GM12878 (cell line): ENCODE results near the gene IER5L. TPM values are rescaled to one million over a fixed set of nuclear protein-coding genes. Genes with fewer than 3 reads are reported as not detected.

ENCODE experiments used
- ATAC-seq: fragments of 200-7000 bp; cut with Tn5 transposase; 3 replicates; pipeline ENCODE4 v1.9.1; 2020; ENCODE audit warnings: mild to moderate bottlenecking, moderate library complexity
- BruUV-seq: library from RNA; stranded (reverse); fragments of 400-500 nt; replicated peaks from 2 replicates; lab custom pipeline; 2021; lab: Mats Ljungman, UMichigan
- CTCF ChIA-PET: fragments of 300-600 bp; sonication (Branson Sonifier 250); formaldehyde crosslinking; extraction: SDS; loops from one replicate; lab custom pipeline; 2021; ENCODE audit warnings: inconsistent platforms; lab: Yijun Ruan, JAX
- POLR2A ChIA-PET: fragments of 350-600 bp; formaldehyde crosslinking; extraction: SDS; loops from one replicate; lab custom pipeline; 2021; ENCODE audit warnings: inconsistent platforms; lab: Charles Lee
- RAD21 ChIA-PET: fragments of 300-600 bp; sonication (Branson Sonifier 250); formaldehyde crosslinking; loops from one replicate; lab custom pipeline; 2023; ENCODE audit warnings: antibody characterized with exemption; ENCODE audit not compliant: unreplicated experiment; lab: Charles Lee
- SMC1A ChIA-PET: fragments of 300-600 bp; sonication (Branson Sonifier 250); formaldehyde crosslinking; loops from one replicate; lab custom pipeline; 2023; ENCODE audit not compliant: unreplicated experiment, uncharacterized antibody; lab: Charles Lee
- DNase-seq: peaks from one replicate; pipeline ENCODE4 v3.0.0-alpha.2; 2011; ENCODE audit warnings: low read depth, low spot score
- FAIRE-seq: peaks from 3 replicates; lab custom pipeline; 2011; peaks lifted over from hg19 to GRCh38; lab: Jason Lieb, UNC
- H2AFZ ChIP-seq: 2 replicates; pipeline ENCODE4 v1.6.0; 2011; ENCODE audit warnings: low read depth, low read length, control low read depth; ENCODE audit not compliant: control insufficient read depth
- H3K27ac ChIP-seq: 2 replicates; pipeline ENCODE4 v1.5.1; 2011; ENCODE audit warnings: control low read depth; ENCODE audit not compliant: control insufficient read depth, insufficient read depth
- H3K27me3 ChIP-seq, 2 experiments: replicated peaks in 1 of 2; 2 replicates each; pipeline versions ENCODE4 v1.6.0 to v1.6.1; 2011; ENCODE audit warnings: low read length in 1 of 2; ENCODE audit not compliant: control insufficient read depth in 2 of 2, insufficient read depth in 2 of 2
- H3K36me3 ChIP-seq, 2 experiments: 2 replicates each; pipeline ENCODE4 v1.5.1; 2011; ENCODE audit warnings: low read length in 1 of 2; ENCODE audit not compliant: control insufficient read depth in 2 of 2, insufficient read depth in 2 of 2
- H3K4me1 ChIP-seq: 2 replicates; pipeline ENCODE4 v1.6.1; 2011; ENCODE audit warnings: mild to moderate bottlenecking, low read length, moderate library complexity, mixed read lengths; ENCODE audit not compliant: control insufficient read depth, insufficient read depth
- H3K4me2 ChIP-seq: 2 replicates; pipeline ENCODE4 v1.6.0; 2011; ENCODE audit warnings: control low read depth; ENCODE audit not compliant: control insufficient read depth, insufficient read depth
- H3K4me3 ChIP-seq: fragments of 200-600 bp; sonication (generic); 2 replicates; pipeline ENCODE4 v1.5.1; 2016
- H3K79me2 ChIP-seq: 2 replicates; pipeline ENCODE4 v1.6.0; 2011; ENCODE audit warnings: low read length; ENCODE audit not compliant: control insufficient read depth, insufficient read depth
- H3K9ac ChIP-seq: 2 replicates; pipeline ENCODE4 v1.8.0; 2011; ENCODE audit warnings: low read length, control low read depth, mixed read lengths; ENCODE audit not compliant: control insufficient read depth, insufficient read depth
- H3K9me3 ChIP-seq: replicated peaks from 3 replicates; pipeline ENCODE4 v1.5.1; 2011; ENCODE audit warnings: mild to moderate bottlenecking, low read length; ENCODE audit not compliant: control insufficient read depth, insufficient read depth
- H4K20me1 ChIP-seq: 2 replicates; pipeline ENCODE4 v1.6.0; 2011; ENCODE audit not compliant: control insufficient read depth, insufficient read depth
- ATF7 ChIP-seq: fragments of 450-650 bp; IDR thresholded peaks from 2 replicates; pipeline ENCODE4 v1.6.1; 2016; ENCODE audit warnings: low read depth, mild to moderate bottlenecking
- BHLHE40 ChIP-seq, 2 experiments: fragments of 450-650 bp in 1 of 2; IDR thresholded peaks; 2 replicates each; pipeline ENCODE4 v1.6.1; 2011 to 2017; ENCODE audit warnings: low read depth in 2 of 2, borderline replicate concordance in 1 of 2, improper control_type of control experiment in 1 of 2, low read length in 1 of 2, mild to moderate bottlenecking in 1 of 2
- E2F4 ChIP-seq: IDR thresholded peaks from 2 replicates; pipeline ENCODE4 v1.6.1; 2012; ENCODE audit warnings: low read depth, low read length, improper control_type of control experiment
- EED ChIP-seq: sonication (generic); IDR thresholded peaks from 2 replicates; pipeline ENCODE4 v1.6.1; 2016; ENCODE audit warnings: antibody characterized with exemption, low read depth
- EGR1 ChIP-seq, 2 experiments: IDR thresholded peaks; 1 replicate in 1 of 2; 2 replicates in 1 of 2; pipeline ENCODE4 v1.6.1; 2011 to 2012; ENCODE audit warnings: low read depth in 2 of 2, low read length in 2 of 2, borderline replicate concordance in 1 of 2, mild to moderate bottlenecking in 1 of 2, moderate library complexity in 1 of 2
- EZH2 ChIP-seq: IDR thresholded peaks from 2 replicates; pipeline ENCODE4 v1.6.1; 2012; ENCODE audit warnings: low read depth, mild to moderate bottlenecking, control low read depth, inconsistent platforms, low read length, borderline replicate concordance; ENCODE audit not compliant: control insufficient read depth
- KDM1A ChIP-seq: fragments of 200-600 bp; sonication (generic); IDR thresholded peaks from 2 replicates; pipeline ENCODE4 v1.6.1; 2016; ENCODE audit warnings: borderline replicate concordance
- MAX ChIP-seq: IDR thresholded peaks from 2 replicates; pipeline ENCODE4 v1.6.1; 2012; ENCODE audit warnings: low read depth, low read length, improper control_type of control experiment
- MTA2 ChIP-seq: fragments of 450-650 bp; IDR thresholded peaks from 2 replicates; pipeline ENCODE4 v1.6.1; 2016; ENCODE audit warnings: low read depth, mild to moderate bottlenecking, moderate library complexity
- NR2C2 ChIP-seq: IDR thresholded peaks from 2 replicates; pipeline ENCODE4 v1.6.1; 2011; ENCODE audit warnings: borderline replicate concordance, low read depth; ENCODE audit not compliant: control insufficient read depth, insufficient read length
- NRF1 ChIP-seq: conservative IDR thresholded peaks from 2 replicates; pipeline ENCODE4 v1.6.1; 2011; ENCODE audit warnings: mild to moderate bottlenecking, low read depth, low read length, improper control_type of control experiment
- POLR2AphosphoS5 ChIP-seq: IDR thresholded peaks from 2 replicates; pipeline ENCODE4 v1.6.1; 2011; ENCODE audit warnings: mild to moderate bottlenecking, low read length, inconsistent platforms
- REST ChIP-seq: IDR thresholded peaks from 2 replicates; pipeline ENCODE4 v1.6.1; 2012; ENCODE audit warnings: mild to moderate bottlenecking, low read depth, low read length
- SMC3 ChIP-seq: IDR thresholded peaks from 2 replicates; pipeline ENCODE4 v1.6.1; 2011; ENCODE audit warnings: low read length, improper control_type of control experiment, borderline replicate concordance
- WGBS: methylation state at CpG from one replicate; pipeline ENCODE4 v1.1.6; 2016; ENCODE audit warnings: low lambda C conversion rate; ENCODE audit not compliant: insufficient replicate concordance, insufficient coverage; ENCODE audit errors: missing lambda C conversion rate; 5-methylcytosine and 5-hydroxymethylcytosine counted together
- in situ Hi-C: fragments of 300-500 bp; cut with MboI; formaldehyde crosslinking; loops from 9 replicates; pipeline ENCODE4 v1.14.3; 2018; ENCODE audit warnings: mixed read lengths
- intact Hi-C: fragments of 100-400 bp; cut with micrococcal nuclease; formaldehyde crosslinking; loops from one replicate; pipeline ENCODE4 v1.14.2; 2022; ENCODE audit not compliant: unreplicated experiment
- polyA plus RNA-seq, 11 experiments: library from polyadenylated mRNA; depleted of rRNA in 4 of 11; unstranded in 6 of 11; stranded (reverse) in 5 of 11; fragments of >200 nt; fragmentation: Nextera tagmentation in 4 of 11; fragmentation: Illumina TruSeq in 1 of 11; extraction: Ambion mirVana in 4 of 11; extraction: Trizol in 1 of 11; gene quantifications; 1 replicate in 1 of 11; 2 replicates in 10 of 11; pipeline versions ENCODE4 v1.2.1 to v1.2.3, GENCODE V29; 2011 to 2016; ENCODE audit warnings: inconsistent platforms in 2 of 11, missing spikeins in 2 of 11, low read depth in 1 of 11
- total RNA-seq, 4 experiments: library from RNA; depleted of rRNA in 3 of 4; stranded (reverse); fragments of >200 nt in 3 of 4; fragmentation: Illumina TruSeq in 1 of 4; extraction: Trizol in 1 of 4; gene quantifications; 2 replicates each; pipeline versions ENCODE4 v1.2.1 to v1.2.3, GENCODE V29; 2013 to 2021

IER5L gene
- total and polyA plus RNA-seq, 10 of the 15 experiments (the other 5 are each of a cell fraction or from before 2014, with no cell fraction given) = 0.04 to 1.4 (median 0.17) TPM

GRCh38 chr9:129195606-129196005 is 17.5 kb upstream of the IER5L start:
- Histone ChIP-seq H3K36me3 (no peaks in the 10 kb centered on the region), H3K4me1 (no peaks in the 10 kb centered on the region), H3K4me2 (no peak overlapping the region), H3K9me3 (no peaks in the 10 kb centered on the region; the same call in 2 of the 3 replicates), H2AFZ (no peak overlapping the region), H4K20me1 (no peaks in the 10 kb centered on the region), H3K4me3 (no peak overlapping the region), H3K79me2 (no peaks in the 10 kb centered on the region), H3K27ac (no peak overlapping the region), H3K9ac (no peak overlapping the region), H3K27me3 (peaks cover 0 to 5% of the 10 kb centered on the region in 2 experiments; a peak in 3 of 4 replicates)
- in situ Hi-C loops (no loop called here), intact Hi-C loops (no loop called here)
- DNase-seq (no peak), FAIRE-seq (no peak), ATAC-seq (no peak)
- TF ChIP-seq MAX (no peak), POLR2AphosphoS5 (no peak), KDM1A (no peak), NR2C2 (no peak), EZH2 (no peak), BHLHE40 (IDR thresholded peaks at IDR 0.05; ENCODE audit: borderline replicate concordance in 1 of 2, low read depth in 2 of 2, low read length in 1 of 2) (no peak), EGR1 (IDR thresholded peaks at IDR 0.05; ENCODE audit: borderline replicate concordance in 1 of 2, low read depth in 2 of 2, low read length in 2 of 2) (no peak), EED (no peak), MTA2 (no peak), SMC3 (no peak), E2F4 (no peak), ATF7 (no peak), NRF1 (no peak), REST (no peak)
- ChIA-PET RAD21 (no interaction called here), POLR2A (no interaction called here), CTCF (no interaction called here), SMC1A (no interaction called here)
- 42% methylated on average over 10 of the region's 10 CpGs for WGBS
- BruUV-seq = no TSS peak
